ENCODE data around the gene RASAL2.

The RASAL2 gene

GRCh38 chr1:178518894-178519293, 425.0 kb downstream of the RASAL2 start:
- Histone ChIP-seq H4K20me1 (ENCODE audit: low read depth, low read length) (no peaks in the 10 kb centered on the region), H3K79me2 (ENCODE audit: insufficient read depth, low read length) (no peaks in the 10 kb centered on the region), H3K4me3 (ENCODE audit: insufficient read depth, low read length, poor library complexity, severe bottlenecking) (no peak overlapping the region), H3K4me2 (ENCODE audit: low read depth, low read length, poor library complexity, severe bottlenecking) (no peak overlapping the region), H3K9me2 (replicated peaks; ENCODE audit: insufficient read depth, low read length) (no peaks in the 10 kb centered on the region), H3K9ac (ENCODE audit: low read length) (no peak overlapping the region), H3K36me3 (ENCODE audit: low read length) (no peaks in the 10 kb centered on the region), H3F3A (ENCODE audit: insufficient read depth) (no peaks in the 10 kb centered on the region), H3K27ac (ENCODE audit: low read depth, low read length) (no peak overlapping the region), H3K27me3 (ENCODE audit: low read length) (0 out of 2 replicates have a peak, but pooled peaks cover 3% of the 10 kb centered on the region), H2AFZ (ENCODE audit: low read depth, low read length, severe bottlenecking) (no peak overlapping the region), H3K9me3 (ENCODE audit: insufficient read depth, low read length) (no peaks in the 10 kb centered on the region)
- TF ChIP-seq EZH2phosphoT487 (conservative IDR thresholded peaks at IDR 0.05; ENCODE audit: low read length): no peak
- TF ChIP-seq CTCF (IDR thresholded peaks at IDR 0.05; ENCODE audit: insufficient read depth, low read length, poor library complexity, severe bottlenecking): no peak

GRCh38 chr1:178520803-178521202, 426.9 kb downstream of the RASAL2 start:
- no peak overlapping the region for H3K9ac ChIP-seq (ENCODE audit: low read length)
- no peak overlapping the region for H2AFZ ChIP-seq (ENCODE audit: low read depth, low read length, severe bottlenecking)
- 0 out of 2 replicates have a peak, but pooled peaks cover 3% of the 10 kb centered on the region for H3K27me3 ChIP-seq (ENCODE audit: low read length)
- H3F3A ChIP-seq (ENCODE audit: insufficient read depth): no peaks in the 10 kb centered on the region
- no peaks in the 10 kb centered on the region for H3K79me2 ChIP-seq (ENCODE audit: insufficient read depth, low read length)
- no peaks in the 10 kb centered on the region for H3K9me3 ChIP-seq (ENCODE audit: insufficient read depth, low read length)
- H3K27ac ChIP-seq (ENCODE audit: low read depth, low read length): no peak overlapping the region
- TF ChIP-seq CTCF (IDR thresholded peaks at IDR 0.05; ENCODE audit: insufficient read depth, low read length, poor library complexity, severe bottlenecking) (no peak), EZH2phosphoT487 (conservative IDR thresholded peaks at IDR 0.05; ENCODE audit: low read length) (no peak)
- no peaks in the 10 kb centered on the region for H3K36me3 ChIP-seq (ENCODE audit: low read length)
- H3K9me2 ChIP-seq (replicated peaks; ENCODE audit: insufficient read depth, low read length): no peaks in the 10 kb centered on the region
- no peak overlapping the region for H3K4me3 ChIP-seq (ENCODE audit: insufficient read depth, low read length, poor library complexity, severe bottlenecking)
- H4K20me1 ChIP-seq (ENCODE audit: low read depth, low read length): no peaks in the 10 kb centered on the region
- H3K4me2 ChIP-seq (ENCODE audit: low read depth, low read length, poor library complexity, severe bottlenecking): no peak overlapping the region

- H3K4me3 ChIP-seq (ENCODE audit: insufficient read depth, low read length, poor library complexity, severe bottlenecking): no peak overlapping the region
- H3K9me3 ChIP-seq (ENCODE audit: insufficient read depth, low read length): no peaks in the 10 kb centered on the region
- no peak overlapping the region for H3K27ac ChIP-seq (ENCODE audit: low read depth, low read length)
- no peaks in the 10 kb centered on the region for H3K9me2 ChIP-seq (replicated peaks; ENCODE audit: insufficient read depth, low read length)
- H3F3A ChIP-seq (ENCODE audit: insufficient read depth): no peaks in the 10 kb centered on the region
- H3K36me3 ChIP-seq (ENCODE audit: low read length): no peaks in the 10 kb centered on the region
- no peaks in the 10 kb centered on the region for H4K20me1 ChIP-seq (ENCODE audit: low read depth, low read length)
- H3K79me2 ChIP-seq (ENCODE audit: insufficient read depth, low read length): no peaks in the 10 kb centered on the region
- no peak overlapping the region for H3K4me2 ChIP-seq (ENCODE audit: low read depth, low read length, poor library complexity, severe bottlenecking)
- 0 out of 2 replicates have a peak, but pooled peaks cover 3% of the 10 kb centered on the region for H3K27me3 ChIP-seq (ENCODE audit: low read length)
- no peak for TF ChIP-seq EZH2phosphoT487 (conservative IDR thresholded peaks at IDR 0.05; ENCODE audit: low read length)
- TF ChIP-seq CTCF (IDR thresholded peaks at IDR 0.05; ENCODE audit: insufficient read depth, low read length, poor library complexity, severe bottlenecking): no peak
- no peak overlapping the region for H3K9ac ChIP-seq (ENCODE audit: low read length)
- H2AFZ ChIP-seq (ENCODE audit: low read depth, low read length, severe bottlenecking): no peak overlapping the region
Observed at GRCh38 chr1:178521241-178521640, 427.3 kb downstream of the RASAL2 start.
